K562 treated with DMSO at 1 percent for 48 hours (cell line): ENCODE measurements around the gene GRM3. TPM values are rescaled to one million over a fixed set of nuclear protein-coding genes. Genes with fewer than 3 reads are reported as not detected.

Experiments used
- total RNA-seq: library from RNA; unstranded; fragments of 300-600 nt; gene quantifications from 2 replicates; pipeline ENCODE4 v1.2.3, GENCODE V29; 2022; ENCODE audit warnings: low replicate concordance; ENCODE audit errors: extremely low read depth

The GRM3 gene
- total RNA-seq = not detected in 2 replicates

DNA sequence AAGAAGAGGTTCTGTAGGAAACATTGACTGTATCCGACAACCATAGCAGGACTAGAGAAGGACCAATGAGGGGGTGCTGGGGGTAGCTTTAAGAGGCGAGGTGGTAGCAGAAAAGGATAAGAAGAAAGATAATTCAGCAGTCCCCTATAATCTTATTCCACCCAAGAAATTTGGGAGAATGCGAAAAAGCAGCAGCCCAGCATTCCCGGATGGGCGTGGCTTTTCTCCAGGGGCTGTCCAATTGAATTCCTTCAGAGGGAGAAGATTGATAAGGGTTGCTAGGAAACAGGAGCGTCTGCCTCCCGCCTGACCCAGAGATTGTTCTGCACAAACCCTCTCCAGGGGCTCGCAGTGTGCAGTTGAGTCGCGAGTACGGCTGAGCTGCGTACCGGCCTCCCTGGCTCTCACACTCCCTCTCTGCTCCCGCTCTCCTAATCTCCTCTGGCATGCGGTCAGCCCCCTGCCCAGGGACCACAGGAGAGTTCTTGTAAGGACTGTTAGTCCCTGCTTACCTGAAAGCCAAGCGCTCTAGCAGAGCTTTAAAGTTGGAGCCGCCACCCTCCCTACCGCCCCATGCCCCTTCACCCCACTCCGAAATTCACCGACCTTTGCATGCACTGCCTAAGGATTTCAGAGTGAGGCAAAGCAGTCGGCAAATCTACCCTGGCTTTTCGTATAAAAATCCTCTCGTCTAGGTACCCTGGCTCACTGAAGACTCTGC, at the start of gene GRM3:
Gene GRM3 (plus strand): TSS at position 349 of the 721 bp plus-strand sequence. CDS start 121,237 bp downstream, outside the sequence.

